Prostate gland (tissue), 2 donors: ENCODE results near the gene NLRX1.

Source experiments
- CTCF ChIP-seq, 4 experiments: fragments of 200-600 bp in 2 of 4; fragments of 450-650 bp in 2 of 4; sonication (generic) in 2 of 4; IDR thresholded peaks; 1 replicate in 3 of 4; 2 replicates in 1 of 4; pipeline ENCODE4 v1.5.1; 2016 to 2019; ENCODE audit warnings: antibody characterized with exemption in 4 of 4, mild to moderate bottlenecking in 2 of 4, moderate library complexity in 2 of 4
- POLR2AphosphoS5 ChIP-seq: sonication (generic); formaldehyde crosslinking; IDR thresholded peaks from one replicate; pipeline ENCODE4 v1.6.1; 2017; ENCODE audit warnings: antibody characterized with exemption

DNA sequence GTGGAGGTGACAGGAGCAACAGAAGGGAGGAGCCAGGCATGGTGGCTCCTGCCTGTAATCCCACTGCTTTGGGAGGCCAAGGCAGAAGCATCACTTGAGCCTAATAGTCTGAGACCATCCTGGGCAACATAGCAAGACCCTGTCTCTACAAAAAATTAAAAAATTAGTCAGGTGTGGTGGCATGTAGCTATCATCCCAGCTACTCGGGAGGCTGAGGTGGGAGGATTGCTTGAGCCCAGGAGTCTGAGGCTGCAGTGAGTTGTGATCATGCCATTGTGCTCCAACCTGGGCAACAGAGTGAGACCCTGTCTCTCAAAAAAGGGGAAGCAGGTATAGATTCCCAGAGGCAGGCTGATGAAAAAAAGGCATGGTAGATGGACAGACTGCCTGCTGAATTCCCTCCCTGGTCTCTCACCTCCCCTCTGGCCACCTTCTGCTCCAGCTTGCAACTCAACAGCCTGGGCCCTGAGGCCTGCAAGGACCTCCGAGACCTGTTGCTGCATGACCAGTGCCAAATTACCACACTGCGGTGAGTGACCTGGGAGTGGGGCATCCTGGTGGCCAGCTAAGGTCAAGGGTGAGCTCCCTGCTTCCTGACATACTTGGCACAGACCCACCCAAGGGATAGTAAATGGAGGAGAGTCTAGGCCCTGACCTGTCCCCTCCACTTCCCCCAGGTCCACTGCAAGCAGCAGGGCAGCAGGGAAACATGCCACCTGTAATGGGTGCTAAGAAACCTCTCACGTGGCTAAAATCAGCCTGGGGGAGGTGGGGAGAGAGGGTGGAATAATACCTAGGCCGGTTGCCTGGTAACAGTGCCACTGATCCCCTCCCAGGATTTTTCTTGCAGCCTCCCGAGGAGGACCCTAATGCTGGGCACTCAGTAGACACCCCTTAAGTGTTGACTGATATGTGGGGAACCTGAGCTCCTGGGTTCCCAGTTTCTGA lies 12.5 kb downstream of the NLRX1 start:
- no peak for TF ChIP-seq POLR2AphosphoS5
- no peak for TF ChIP-seq CTCF (IDR thresholded peaks at IDR 0.05)
